ENCODE measurements around the gene HOXA1.

DNA sequence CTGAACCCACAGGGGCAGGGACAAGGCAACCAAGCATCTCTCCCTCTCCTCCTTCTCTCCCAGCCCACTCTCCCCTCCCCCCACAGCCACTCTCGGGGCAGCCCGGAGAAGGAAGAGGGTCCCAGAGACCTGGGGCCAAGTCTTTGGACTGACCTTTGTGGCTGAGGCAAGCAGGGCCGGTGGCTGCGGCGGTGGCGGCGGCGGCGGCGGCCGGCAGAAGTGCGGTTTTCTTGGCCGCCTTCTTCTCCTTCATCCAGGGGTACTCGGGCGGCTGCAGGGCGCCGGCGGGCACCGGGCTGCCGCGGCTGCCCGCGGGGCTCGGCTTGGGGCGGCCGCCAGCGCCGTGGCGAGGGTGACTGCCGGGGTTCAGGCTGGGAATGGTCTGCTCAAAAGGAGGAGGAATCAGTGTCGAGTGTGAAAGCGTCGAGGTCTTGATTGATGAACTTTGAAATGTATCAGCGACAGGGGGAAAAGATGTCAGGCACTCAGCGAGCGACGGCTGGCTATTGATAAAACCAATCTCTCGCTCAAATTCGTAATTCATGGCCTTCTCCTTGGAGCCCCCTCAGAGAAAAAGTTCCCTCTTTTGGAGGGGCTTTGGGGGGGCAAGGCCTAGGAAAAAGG, 6.3 kb upstream of the HOXA1 start:
- no peak for TF ChIP-seq POLR2A (IDR thresholded peaks at IDR 0.05; ENCODE audit: low read length)
- TF ChIP-seq GATA1 (IDR thresholded peaks at IDR 0.05; ENCODE audit: low read depth, low read length) = no peak

Measured in erythroblast (primary cell).